ENCODE results near the gene AKAP13. TPM values are rescaled to one million over a fixed set of nuclear protein-coding genes. Genes with fewer than 3 reads are reported as not detected.

The AKAP13 gene
- total and polyA plus RNA-seq, 2 of the 13 experiments (the other 11 are each of a cell fraction or from before 2014, with no cell fraction given), result 6.7 to 27.1 TPM

DNA sequence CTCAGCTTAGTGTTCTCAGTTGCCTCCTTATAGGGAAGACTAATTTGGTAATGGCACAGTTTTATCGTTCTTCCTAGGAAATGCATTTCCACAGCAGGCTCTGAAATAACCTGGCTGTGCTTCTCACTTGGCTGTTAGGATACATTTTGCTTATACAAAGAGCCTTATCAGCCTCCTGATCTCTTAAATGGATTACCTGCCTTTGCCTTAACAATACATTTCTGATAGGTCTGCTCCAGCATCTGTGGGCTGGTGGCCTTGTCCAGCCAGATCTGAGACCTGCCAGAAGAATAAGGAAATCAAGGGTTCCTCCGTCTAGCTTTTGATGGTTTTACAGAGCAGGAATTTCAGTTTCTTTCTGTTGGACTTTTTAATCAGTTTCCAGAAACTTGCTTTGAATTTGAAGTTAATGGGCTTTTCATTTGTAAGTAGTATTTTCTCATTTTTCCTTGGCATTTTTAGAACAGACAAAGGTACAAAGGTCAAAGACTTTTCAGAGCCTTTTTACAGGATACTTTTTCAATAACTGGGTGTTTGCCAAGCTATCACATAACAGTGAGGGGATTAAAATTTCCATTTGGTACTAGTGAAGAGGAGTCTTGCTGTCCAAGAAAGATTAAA is 116.3 kb downstream of the AKAP13 start (continued):
- TF ChIP-seq KAT2B (IDR thresholded peaks at IDR 0.05; ENCODE audit: borderline replicate concordance, low read depth, low read length), result no peak

- ATAC-seq (no peak; the same call in 2 of the 3 replicates), FAIRE-seq (no peak), DNase-seq (ENCODE audit: low spot score) (no peak)
- no peaks in the 10 kb centered on the region for H3K36me3 ChIP-seq (replicated peaks in 1 of 2; ENCODE audit: control insufficient read depth in 1 of 2, insufficient read depth in 2 of 2, low read length in 2 of 2)
- H3K4me3 ChIP-seq (replicated peaks in 1 of 3; ENCODE audit: insufficient read depth in 1 of 3, low read depth in 2 of 3, low read length in 3 of 3), result no peak overlapping the region
- in situ Hi-C loops (cut with HindIII; ENCODE audit: extremely low pct_ligation_motif_present, low pct_unique_long_range_greater_than_20kb), result no loop called here
- H3K79me2 ChIP-seq (ENCODE audit: insufficient read depth, low read length), result peaks cover 2% of the 10 kb centered on the region
- no peak overlapping the region for H3K27ac ChIP-seq (ENCODE audit: extremely low read length, insufficient read depth, low read length)
- H4K20me1 ChIP-seq (ENCODE audit: insufficient read depth, low read length), result no peaks in the 10 kb centered on the region
- H2AFZ ChIP-seq (ENCODE audit: low read length), result no peak overlapping the region
- POLR2A ChIA-PET, result no interaction called here
- CTCF ChIA-PET (ENCODE audit: low intra/inter-chr PET ratio, low total read pairs), result no interaction called here
- 78% methylated on average over 2 of the region's 2 CpGs for WGBS (ENCODE audit: low lambda C conversion rate)
- no peaks in the 10 kb centered on the region for H3K9me3 ChIP-seq (ENCODE audit: low read length)
- intact Hi-C loops (cut with micrococcal nuclease; ENCODE audit: unreplicated experiment), result no loop called here
- no peaks in the 10 kb centered on the region for H3K27me3 ChIP-seq (ENCODE audit: control insufficient read depth in 1 of 2, insufficient read depth in 2 of 2, low read length in 2 of 2)
- H3K4me1 ChIP-seq (ENCODE audit: insufficient read depth, low read length), result peaks cover 19% of the 10 kb centered on the region
- no peak overlapping the region for H3K9ac ChIP-seq (ENCODE audit: insufficient read depth, low read depth, low read length)
- no peak overlapping the region for H3K4me2 ChIP-seq (ENCODE audit: low read depth, low read length)
- no TSS peak for BruUV-seq (replicated peaks)
- TF ChIP-seq PHB2 (IDR thresholded peaks at IDR 0.05; ENCODE audit: partially characterized antibody) (no peak), TRIM22 (IDR thresholded peaks at IDR 0.05) (no peak), ZNF234 (CRISPR knock-in tag; conservative IDR thresholded peaks at IDR 0.05) (no peak), MNT (IDR thresholded peaks at IDR 0.05) (no peak), ZBTB44 (CRISPR knock-in tag; IDR thresholded peaks at IDR 0.05) (no peak), HOXD1 (CRISPR knock-in tag; IDR thresholded peaks at IDR 0.05) (no peak), FIP1L1 (IDR thresholded peaks at IDR 0.05; ENCODE audit: borderline replicate concordance, insufficient read depth, low read depth, low read length) (no peak), WIZ (CRISPR knock-in tag; IDR thresholded peaks at IDR 0.05) (no peak), RBM22 (optimal IDR thresholded peaks at IDR 0.05; ENCODE audit: low read length) (no peak), MYC (CRISPR knock-in tag; IDR thresholded peaks at IDR 0.05; ENCODE audit: borderline replicate concordance) (no peak), IKZF1 (IDR thresholded peaks at IDR 0.05) (no peak)
- TF ChIP-seq, protein P1, sequence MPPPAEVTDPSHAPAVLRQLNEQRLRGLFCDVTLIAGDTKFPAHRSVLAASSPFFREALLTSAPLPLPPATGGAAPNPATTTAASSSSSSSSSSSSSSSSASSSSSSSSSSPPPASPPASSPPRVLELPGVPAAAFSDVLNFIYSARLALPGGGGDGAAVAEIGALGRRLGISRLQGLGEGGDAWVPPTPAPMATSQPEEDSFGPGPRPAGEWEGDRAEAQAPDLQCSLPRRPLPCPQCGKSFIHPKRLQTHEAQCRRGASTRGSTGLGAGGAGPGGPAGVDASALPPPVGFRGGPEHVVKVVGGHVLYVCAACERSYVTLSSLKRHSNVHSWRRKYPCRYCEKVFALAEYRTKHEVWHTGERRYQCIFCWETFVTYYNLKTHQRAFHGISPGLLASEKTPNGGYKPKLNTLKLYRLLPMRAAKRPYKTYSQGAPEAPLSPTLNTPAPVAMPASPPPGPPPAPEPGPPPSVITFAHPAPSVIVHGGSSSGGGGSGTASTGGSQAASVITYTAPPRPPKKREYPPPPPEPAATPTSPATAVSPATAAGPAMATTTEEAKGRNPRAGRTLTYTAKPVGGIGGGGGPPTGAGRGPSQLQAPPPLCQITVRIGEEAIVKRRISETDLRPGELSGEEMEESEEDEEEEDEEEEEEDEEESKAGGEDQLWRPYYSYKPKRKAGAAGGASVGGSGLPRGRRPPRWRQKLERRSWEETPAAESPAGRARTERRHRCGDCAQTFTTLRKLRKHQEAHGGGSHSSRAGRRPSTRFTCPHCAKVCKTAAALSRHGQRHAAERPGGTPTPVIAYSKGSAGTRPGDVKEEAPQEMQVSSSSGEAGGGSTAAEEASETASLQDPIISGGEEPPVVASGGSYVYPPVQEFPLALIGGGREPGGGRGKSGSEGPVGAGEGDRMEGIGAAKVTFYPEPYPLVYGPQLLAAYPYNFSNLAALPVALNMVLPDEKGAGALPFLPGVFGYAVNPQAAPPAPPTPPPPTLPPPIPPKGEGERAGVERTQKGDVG (CRISPR knock-in tag; IDR thresholded peaks at IDR 0.05; ENCODE audit: borderline replicate concordance), result no peak
Observed at GRCh38 chr15:85497172-85497569, 116.8 kb downstream of the AKAP13 start.
